Duodenal mucosa (tissue), 2 donors: ENCODE results near the gene GSG1L.

Experiments
- H3K27ac ChIP-seq: one replicate; pipeline ENCODE4 v1.7.0; 2013; ENCODE audit warnings: low read depth, low read length
- H3K27me3 ChIP-seq, 2 donors: one replicate each; pipeline ENCODE4 v1.7.0; 2013; ENCODE audit warnings: low read length in 2 of 2, control low read depth in 1 of 2; ENCODE audit not compliant: insufficient read depth in 2 of 2, control insufficient read depth in 1 of 2
- H3K36me3 ChIP-seq, 2 donors: one replicate each; pipeline ENCODE4 v1.7.0; 2013; ENCODE audit warnings: low read length in 2 of 2, control low read depth in 1 of 2; ENCODE audit not compliant: insufficient read depth in 2 of 2, control insufficient read depth in 1 of 2
- H3K4me1 ChIP-seq, 2 donors: one replicate each; pipeline ENCODE4 v1.7.0; 2013; ENCODE audit warnings: low read length in 2 of 2, control low read depth in 1 of 2; ENCODE audit not compliant: insufficient read depth in 2 of 2, control insufficient read depth in 1 of 2
- H3K4me3 ChIP-seq, 2 donors: one replicate each; pipeline ENCODE4 v1.7.0; 2013; ENCODE audit warnings: low read length in 2 of 2, low read depth in 1 of 2
- H3K9ac ChIP-seq, 2 donors: one replicate each; pipeline ENCODE4 v1.7.0; 2013; ENCODE audit warnings: low read length in 2 of 2, low read depth in 1 of 2
- H3K9me3 ChIP-seq, 2 donors: one replicate each; pipeline ENCODE4 v1.7.0; 2013; ENCODE audit warnings: low read length in 2 of 2, control low read depth in 1 of 2; ENCODE audit not compliant: control insufficient read depth in 1 of 2

Gene GSG1L

DNA sequence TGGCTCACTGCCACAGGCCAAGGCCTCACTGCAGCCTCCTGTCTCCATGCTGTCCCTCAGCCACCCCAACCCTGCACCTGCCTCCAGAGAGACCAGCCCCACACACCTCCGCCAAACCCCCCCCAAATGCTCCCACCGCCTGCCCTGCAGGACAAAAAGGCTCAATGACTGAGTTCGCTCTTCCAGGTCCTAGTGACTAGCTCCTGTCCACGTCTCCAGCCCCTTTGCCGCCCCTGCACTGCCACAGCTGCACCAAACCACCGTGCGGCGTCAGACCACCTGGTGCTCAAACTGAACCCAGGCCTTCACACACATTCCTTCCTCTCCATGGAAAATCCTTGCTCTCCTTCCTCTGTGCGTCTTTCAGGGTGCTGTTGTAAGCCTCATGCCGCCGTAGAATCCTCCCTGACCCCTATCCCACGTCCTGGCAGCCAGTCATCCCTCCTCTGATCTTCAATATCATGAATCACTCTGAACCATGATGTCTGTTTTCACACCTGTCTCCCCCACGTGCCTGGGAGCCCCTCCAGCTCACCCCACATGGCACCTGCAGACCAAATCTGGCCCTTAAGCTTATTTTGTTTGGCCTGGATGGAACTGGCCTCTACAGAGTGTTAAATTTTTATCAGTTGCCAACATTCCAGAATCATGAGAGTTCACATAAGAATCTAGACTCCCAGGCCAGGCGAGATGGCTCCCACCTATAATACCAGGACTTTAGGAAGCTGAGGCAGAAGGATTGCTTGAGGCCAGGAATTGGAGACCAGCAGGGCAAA is 4.3 kb upstream of the GSG1L start:
- no peak overlapping the region for H3K4me3 ChIP-seq
- peaks cover 12% of the 10 kb centered on the region in 2 donors for H3K27me3 ChIP-seq
- H3K9me3 ChIP-seq, result no peaks in the 10 kb centered on the region
- no peaks in the 10 kb centered on the region for H3K36me3 ChIP-seq
- no peak overlapping the region for H3K9ac ChIP-seq
- H3K4me1 ChIP-seq, result no peaks in the 10 kb centered on the region
- H3K27ac ChIP-seq, result no peak overlapping the region

DNA sequence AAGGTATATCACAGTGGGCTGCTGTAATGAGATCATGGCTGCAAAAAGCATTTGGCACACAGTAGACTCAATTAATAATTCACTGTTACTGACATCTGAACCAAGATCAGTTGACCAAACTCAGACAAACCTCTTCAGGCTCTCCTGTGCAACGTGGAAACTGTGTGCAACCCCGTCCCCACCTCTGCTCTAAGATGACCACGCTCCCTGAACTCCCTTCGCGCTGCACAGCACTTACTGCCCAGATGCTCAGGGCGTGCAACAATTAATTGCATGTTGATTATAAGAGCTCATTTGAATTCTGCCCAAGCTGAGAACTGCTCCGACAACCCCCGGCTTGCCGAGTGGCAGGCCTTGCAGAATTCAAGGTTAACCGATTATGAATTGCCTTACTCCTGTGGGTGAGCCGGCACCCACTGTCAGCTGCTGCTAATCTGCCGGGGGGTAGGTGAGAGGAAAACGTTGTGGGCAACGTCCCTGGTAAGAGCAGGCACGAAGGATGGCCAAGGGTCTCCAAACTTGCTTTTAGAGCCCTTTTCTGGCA is 1.3 kb upstream of the GSG1L start:
- Histone ChIP-seq H3K4me3 (no peak overlapping the region), H3K4me1 (no peaks in the 10 kb centered on the region), H3K36me3 (no peaks in the 10 kb centered on the region), H3K27me3 (peaks cover 23 to 32% of the 10 kb centered on the region in 2 donors), H3K9ac (no peak overlapping the region), H3K27ac (no peak overlapping the region), H3K9me3 (no peaks in the 10 kb centered on the region)

DNA sequence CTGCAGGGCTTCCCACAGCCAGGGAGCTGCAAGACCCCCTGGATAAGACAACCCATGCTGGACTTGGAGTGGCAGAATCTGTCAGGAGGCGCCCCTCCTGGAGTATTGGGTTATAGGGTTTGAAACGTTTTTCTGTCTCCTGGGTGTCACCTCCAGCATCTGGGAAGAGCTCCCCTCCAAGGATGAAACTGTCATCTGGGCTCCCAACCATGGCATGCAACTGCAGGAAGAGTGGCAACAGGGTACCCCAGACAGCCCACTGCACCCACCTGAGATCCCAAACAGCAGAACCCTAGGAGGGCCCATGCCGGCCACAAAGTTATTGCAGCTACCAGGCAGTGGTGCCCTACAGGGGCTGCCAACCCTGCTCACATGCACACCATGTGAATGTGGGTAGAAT is 636 bp upstream of the GSG1L start:
- H3K27ac ChIP-seq, result no peak overlapping the region
- peaks cover 23 to 36% of the 10 kb centered on the region in 2 donors for H3K27me3 ChIP-seq
- H3K9me3 ChIP-seq, result no peaks in the 10 kb centered on the region
- H3K4me1 ChIP-seq, result no peaks in the 10 kb centered on the region
- H3K36me3 ChIP-seq, result no peaks in the 10 kb centered on the region
- H3K4me3 ChIP-seq, result no peak overlapping the region
- no peak overlapping the region for H3K9ac ChIP-seq

DNA sequence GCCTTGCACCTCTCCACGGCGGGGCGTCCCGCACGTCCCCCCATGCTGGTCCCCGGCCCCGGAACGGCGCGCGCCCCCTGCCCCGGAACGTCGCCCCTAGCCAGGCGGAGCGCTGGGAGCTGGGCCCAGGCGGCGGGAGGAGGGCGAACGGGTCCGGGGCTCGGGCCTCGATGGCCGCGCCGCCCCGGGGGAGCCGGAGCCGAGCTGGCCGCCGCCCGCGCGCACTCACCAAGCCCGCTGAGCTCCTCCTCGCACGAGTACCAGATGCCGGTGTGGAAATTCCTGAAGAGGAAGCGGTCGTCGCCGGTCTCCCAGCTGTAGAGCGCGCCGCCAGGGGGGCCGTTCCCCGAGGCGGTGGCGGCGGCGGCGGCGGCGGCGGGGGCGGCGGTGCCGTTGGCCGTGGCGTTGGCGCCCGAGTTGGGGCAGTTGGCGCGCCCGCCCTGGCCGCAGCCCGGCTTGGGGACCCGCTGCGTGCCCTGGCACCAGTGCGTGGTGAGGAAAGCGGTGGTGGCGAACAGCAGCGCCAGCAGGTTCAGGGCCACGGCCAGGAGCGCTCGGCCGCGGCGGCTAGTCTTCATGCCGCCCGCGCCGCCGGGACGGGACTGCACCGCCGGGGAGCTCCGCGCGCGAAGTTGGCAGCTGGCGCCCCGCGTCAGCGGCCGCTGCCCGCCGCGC is 530 bp downstream of the GSG1L start:
- Histone ChIP-seq H3K27ac (no peak overlapping the region), H3K4me3 (no peak overlapping the region), H3K27me3 (peaks cover 27 to 38% of the 10 kb centered on the region in 2 donors)

DNA sequence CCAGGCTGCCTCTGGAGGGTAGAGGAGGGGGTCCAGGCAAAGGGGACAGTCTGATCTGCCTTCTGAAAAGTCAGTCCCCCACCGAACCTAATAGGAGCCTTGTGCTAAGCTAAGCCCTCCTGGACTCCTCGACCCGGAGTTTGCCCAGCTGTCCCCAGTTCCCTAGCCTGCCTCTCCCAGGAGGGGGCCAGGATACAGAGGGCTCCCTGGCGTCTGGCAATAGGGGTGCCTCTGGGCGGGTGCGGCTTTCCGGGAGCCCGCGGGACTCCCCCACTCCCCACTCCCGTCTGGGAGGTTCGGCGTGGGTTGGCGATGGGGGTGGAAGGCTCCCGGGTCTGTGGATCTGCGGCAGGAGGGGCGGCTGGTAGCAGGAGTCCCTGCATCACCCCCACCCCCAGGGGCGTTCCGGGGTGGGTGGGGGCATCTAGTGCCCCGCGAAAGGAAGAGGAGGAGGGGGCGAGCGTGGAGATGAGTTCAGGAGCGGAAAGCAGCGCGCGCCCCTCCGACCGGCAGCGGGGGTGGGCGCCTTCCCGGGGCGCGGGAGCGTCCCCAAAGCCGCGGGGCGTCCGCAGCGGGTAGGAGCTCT is 1.2 kb downstream of the GSG1L start:
- Histone ChIP-seq H3K36me3 (no peaks in the 10 kb centered on the region), H3K4me3 (no peak overlapping the region), H3K27me3 (peaks cover 27 to 38% of the 10 kb centered on the region in 2 donors), H3K4me1 (no peaks in the 10 kb centered on the region), H3K9me3 (no peaks in the 10 kb centered on the region), H3K27ac (no peak overlapping the region), H3K9ac (no peak overlapping the region)

More for the DNA sequence above, 530 bp downstream of the GSG1L start:
- H3K36me3 ChIP-seq, result no peaks in the 10 kb centered on the region
- no peaks in the 10 kb centered on the region for H3K4me1 ChIP-seq
- H3K9me3 ChIP-seq, result no peaks in the 10 kb centered on the region
- H3K9ac ChIP-seq, result no peak overlapping the region

DNA sequence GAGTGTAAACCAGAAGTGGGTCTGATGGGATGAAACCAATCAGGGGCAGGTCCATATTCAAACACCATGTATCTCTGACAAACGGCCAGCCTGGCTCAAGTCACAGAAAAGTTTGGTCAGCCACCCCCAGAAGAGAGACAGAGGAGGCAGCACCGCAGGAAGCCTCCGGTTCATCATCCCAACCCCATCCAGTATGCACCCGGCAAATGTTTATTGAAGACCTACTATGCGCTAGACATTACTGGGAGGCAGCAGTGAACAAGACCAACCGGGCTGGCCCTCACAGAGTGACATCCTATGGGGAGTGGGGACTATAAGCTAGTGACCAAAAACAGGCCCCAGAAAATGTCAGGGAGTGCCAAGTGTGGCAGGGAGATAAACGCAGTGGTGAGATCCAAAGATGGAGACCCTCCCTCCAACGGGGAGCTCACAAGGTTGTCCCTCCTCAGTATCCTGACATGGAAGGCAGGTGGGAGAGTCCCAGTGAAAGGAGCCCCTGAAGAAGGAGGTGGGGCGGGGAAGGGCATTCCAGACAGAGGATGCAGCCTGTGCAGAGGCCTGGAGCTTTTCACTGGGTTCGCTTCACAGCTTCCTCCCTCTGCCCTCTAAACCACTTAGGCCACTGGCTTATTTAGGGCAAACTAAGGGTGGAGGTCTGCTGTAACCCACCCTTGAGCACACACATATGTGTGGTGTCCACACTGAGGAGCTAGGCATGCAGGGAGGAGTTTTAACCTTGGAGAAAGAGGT is 2.0 kb downstream of the GSG1L start:
- H3K9ac ChIP-seq, result no peak overlapping the region
- H3K4me3 ChIP-seq, result no peak overlapping the region
- H3K9me3 ChIP-seq, result no peaks in the 10 kb centered on the region
- H3K4me1 ChIP-seq, result no peaks in the 10 kb centered on the region
- no peaks in the 10 kb centered on the region for H3K36me3 ChIP-seq
- H3K27me3 ChIP-seq, result peaks cover 27 to 38% of the 10 kb centered on the region in 2 donors
- H3K27ac ChIP-seq, result no peak overlapping the region

DNA sequence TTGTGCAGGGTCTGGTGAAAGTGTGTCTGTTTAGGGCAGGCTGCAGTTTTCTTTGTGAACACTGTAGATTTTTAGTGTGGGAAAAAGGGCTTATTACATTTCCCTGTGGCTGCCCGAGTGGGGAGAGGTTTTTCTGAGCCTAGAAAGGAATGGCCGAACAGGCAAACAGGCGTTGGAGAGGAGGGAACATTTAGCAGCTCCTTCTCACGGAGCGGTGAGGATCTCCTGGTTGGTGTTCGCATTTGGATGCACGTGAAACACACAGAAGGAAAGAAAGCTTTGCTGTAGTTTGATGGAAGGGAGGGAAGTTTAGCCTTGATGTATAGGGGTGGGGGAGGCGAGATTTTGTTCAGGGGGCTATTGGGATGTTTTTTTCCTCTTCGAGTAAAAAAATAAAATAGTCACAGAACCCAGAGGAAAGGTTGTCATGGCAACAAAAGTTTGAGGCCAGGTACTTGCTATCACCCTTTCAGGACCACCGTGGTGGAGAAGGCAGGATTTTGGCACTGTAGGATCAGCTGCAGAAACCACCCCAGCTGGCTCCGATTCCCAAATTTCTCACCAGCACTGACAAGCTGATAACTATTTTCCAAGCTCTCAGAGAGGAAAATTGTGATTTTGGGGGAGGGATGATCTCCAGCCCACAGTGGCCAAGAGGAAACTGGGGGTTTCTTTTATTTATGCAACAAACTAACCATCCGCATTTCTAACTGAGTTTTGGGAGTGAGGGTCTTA is 3.5 kb downstream of the GSG1L start:
- Histone ChIP-seq H3K9me3 (no peaks in the 10 kb centered on the region), H3K36me3 (no peaks in the 10 kb centered on the region), H3K9ac (no peak overlapping the region), H3K4me1 (no peaks in the 10 kb centered on the region), H3K4me3 (no peak overlapping the region), H3K27me3 (peaks cover 27 to 38% of the 10 kb centered on the region in 2 donors), H3K27ac (no peak overlapping the region)

DNA sequence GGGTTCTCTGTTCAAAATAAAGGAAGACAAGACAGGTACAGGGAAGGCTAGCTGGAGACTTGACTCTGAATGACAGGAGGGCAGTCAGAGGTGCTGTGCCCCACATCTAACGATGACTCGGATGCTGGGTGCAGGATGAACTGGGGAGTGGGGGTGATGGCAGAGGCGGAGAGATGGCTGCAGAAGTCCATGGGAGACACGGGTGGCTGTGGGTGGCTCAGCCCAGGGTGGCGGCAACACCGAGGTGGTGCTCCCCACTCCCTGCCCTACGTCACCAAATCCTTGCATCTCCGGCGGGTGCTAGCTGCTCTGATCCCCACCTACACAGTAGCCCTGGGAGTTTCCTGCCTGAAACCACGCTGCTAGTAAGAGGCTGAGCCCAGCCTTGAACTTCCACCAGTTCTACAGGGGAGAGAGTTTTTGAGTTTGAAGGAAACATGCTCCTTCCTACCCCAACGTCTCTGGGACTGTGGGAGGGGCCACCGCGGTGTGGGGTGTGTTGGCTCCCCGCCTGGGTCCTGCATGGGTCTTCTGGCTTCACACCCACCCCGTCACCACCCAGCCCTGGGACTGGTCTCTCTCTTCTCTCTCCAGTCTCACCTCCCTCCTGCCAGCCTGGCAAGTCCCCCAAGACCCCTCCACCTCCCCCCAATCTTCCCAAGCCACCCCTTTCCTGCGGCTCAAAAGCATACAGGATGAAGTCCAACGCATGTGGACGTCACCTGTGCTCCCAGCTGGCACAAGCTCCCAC is 4.5 kb downstream of the GSG1L start:
- Histone ChIP-seq H3K36me3 (no peaks in the 10 kb centered on the region), H3K4me3 (no peak overlapping the region), H3K9ac (no peak overlapping the region), H3K9me3 (no peaks in the 10 kb centered on the region), H3K27ac (no peak overlapping the region), H3K4me1 (no peaks in the 10 kb centered on the region), H3K27me3 (peaks cover 17 to 30% of the 10 kb centered on the region in 2 donors)

DNA sequence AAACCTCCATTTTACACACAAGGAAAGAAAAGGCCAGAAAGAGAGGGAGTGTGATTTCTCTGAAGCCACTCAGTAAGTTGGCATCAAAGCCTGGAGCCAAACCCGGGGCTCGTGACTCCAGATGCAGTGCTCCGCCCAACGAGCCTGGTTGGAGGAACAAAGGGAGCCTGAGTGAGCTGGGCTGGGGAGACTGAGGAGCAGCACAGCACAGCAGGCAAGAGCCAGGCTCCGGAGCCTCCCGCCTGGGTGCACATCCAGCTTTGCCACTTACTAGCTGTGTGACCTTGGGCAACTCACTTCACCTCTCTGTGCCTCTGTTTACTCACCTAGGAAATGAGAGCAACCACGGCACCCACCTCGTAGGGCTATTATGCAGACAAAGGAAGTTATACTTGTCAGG is 5.6 kb downstream of the GSG1L start:
- peaks cover 15 to 26% of the 10 kb centered on the region in 2 donors for H3K27me3 ChIP-seq
- no peak overlapping the region for H3K27ac ChIP-seq
- no peak overlapping the region for H3K9ac ChIP-seq
- no peak overlapping the region for H3K4me3 ChIP-seq
- no peaks in the 10 kb centered on the region for H3K9me3 ChIP-seq
- no peaks in the 10 kb centered on the region for H3K4me1 ChIP-seq
- H3K36me3 ChIP-seq, result no peaks in the 10 kb centered on the region
